Activated naive CD8-positive, alpha-beta T cell treated with anti-CD3 and anti-CD28 coated beads for 36 hours (primary cell): Measurements from ENCODE around the gene IL13RA2. TPM values are rescaled to one million over a fixed set of nuclear protein-coding genes. Genes with fewer than 3 reads are reported as not detected.

Source experiments
- DNase-seq: peaks from one replicate; pipeline ENCODE4 v3.0.0; 2021
- H3K27ac Mint-ChIP-seq: one replicate; pipeline ENCODE4 v1.8.0; 2022; ENCODE audit warnings: mild to moderate bottlenecking, moderate library complexity, mixed read lengths
- H3K27me3 Mint-ChIP-seq: one replicate; pipeline ENCODE4 v1.8.0; 2022; ENCODE audit warnings: mild to moderate bottlenecking, mixed read lengths
- H3K36me3 Mint-ChIP-seq: one replicate; pipeline ENCODE4 v1.8.0; 2021; ENCODE audit warnings: mild to moderate bottlenecking, mixed read lengths
- H3K4me1 Mint-ChIP-seq: one replicate; pipeline ENCODE4 v1.8.0; 2021; ENCODE audit warnings: mixed read lengths
- H3K4me3 Mint-ChIP-seq: one replicate; pipeline ENCODE4 v1.8.0; 2022; ENCODE audit warnings: mild to moderate bottlenecking, moderate library complexity, mixed read lengths
- H3K9me3 Mint-ChIP-seq: one replicate; pipeline ENCODE4 v1.8.0; 2022; ENCODE audit warnings: mixed read lengths
- total RNA-seq, 2 experiments: library from RNA; stranded (reverse); gene quantifications; one replicate each; pipeline ENCODE4 v1.2.3, GENCODE V29; 2021

The IL13RA2 gene, protein sequence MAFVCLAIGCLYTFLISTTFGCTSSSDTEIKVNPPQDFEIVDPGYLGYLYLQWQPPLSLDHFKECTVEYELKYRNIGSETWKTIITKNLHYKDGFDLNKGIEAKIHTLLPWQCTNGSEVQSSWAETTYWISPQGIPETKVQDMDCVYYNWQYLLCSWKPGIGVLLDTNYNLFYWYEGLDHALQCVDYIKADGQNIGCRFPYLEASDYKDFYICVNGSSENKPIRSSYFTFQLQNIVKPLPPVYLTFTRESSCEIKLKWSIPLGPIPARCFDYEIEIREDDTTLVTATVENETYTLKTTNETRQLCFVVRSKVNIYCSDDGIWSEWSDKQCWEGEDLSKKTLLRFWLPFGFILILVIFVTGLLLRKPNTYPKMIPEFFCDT
- total RNA-seq, result not detected

DNA sequence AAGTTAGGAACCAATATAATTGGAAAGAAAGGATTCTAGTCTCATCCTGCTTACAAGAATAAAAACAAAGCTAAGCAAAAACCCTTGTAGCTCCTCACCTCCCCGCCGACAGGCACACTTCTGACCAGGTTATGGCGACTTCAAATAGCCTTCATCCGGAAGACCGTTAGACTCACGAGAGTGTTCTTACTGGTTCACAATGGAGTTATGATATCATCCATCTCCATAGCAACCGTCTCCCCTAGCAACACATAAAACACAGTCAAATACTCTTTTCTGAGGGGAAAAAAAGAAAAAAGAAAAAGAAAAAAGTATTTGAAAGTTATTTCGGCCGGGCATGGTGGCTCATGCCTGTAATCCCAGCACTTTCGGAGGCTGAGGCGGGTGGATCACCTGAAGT, at the start of gene IL13RA2:
Gene IL13RA2 (minus strand): TSS at position 162 of the 400 bp plus-strand sequence. CDS start 347 bp downstream, outside the sequence.
- no peak for DNase-seq
- Mint-ChIP-seq H3K4me3 (no peak within 1 kb of the TSS), H3K27me3 (no peaks in the 10 kb centered on the region), H3K36me3 (no peaks in the 10 kb centered on the region), H3K9me3 (no peaks in the 10 kb centered on the region), H3K27ac (no peak within 1 kb of the TSS), H3K4me1 (no peaks in the 10 kb centered on the region)

DNA sequence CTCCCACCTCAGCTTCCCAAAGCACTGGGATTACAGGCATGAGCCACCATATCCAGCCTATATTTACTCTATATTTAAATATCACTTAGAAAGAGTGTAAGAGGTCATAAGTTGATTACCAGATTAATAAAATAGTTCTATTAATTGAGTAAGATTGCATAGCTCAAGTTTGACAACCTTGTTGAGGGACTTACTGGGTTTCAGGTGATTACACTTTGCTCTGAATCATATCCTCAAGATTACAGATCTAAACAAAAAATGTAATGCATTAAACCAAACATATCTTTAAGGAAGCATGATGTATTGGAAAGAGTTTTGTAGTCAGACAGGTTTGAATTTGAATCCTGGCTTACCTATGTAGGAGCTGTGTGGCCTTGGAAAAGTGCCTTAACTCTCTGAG, 47.9 kb upstream of the IL13RA2 start:
- no peak overlapping the region for H3K4me3 Mint-ChIP-seq
- H3K9me3 Mint-ChIP-seq, result no peaks in the 10 kb centered on the region
- no peak overlapping the region for H3K27ac Mint-ChIP-seq
- DNase-seq, result no peak
- H3K36me3 Mint-ChIP-seq, result no peaks in the 10 kb centered on the region
- H3K27me3 Mint-ChIP-seq, result no peaks in the 10 kb centered on the region
- H3K4me1 Mint-ChIP-seq, result no peaks in the 10 kb centered on the region

DNA sequence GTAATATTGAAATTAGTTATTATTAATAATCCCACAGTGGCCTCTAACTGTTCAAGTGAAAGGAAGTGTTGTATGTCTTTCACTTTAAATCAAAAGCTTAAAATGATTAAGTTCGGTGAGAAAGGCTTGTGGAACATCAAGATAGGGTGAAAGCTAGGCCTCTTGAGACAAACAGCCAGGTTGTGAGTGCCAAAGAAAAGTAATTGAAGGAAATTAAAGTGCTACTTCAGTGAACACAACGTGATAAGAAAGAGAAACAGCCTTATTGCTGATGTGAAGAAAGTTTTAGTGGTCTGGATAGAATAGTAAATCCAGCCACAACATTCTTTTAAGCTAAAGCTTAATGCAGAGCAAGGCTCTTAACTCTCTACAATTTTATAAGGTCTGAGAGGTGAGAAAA, 42.6 kb upstream of the IL13RA2 start:
- Mint-ChIP-seq H3K4me3 (no peak overlapping the region), H3K4me1 (no peaks in the 10 kb centered on the region)

DNA sequence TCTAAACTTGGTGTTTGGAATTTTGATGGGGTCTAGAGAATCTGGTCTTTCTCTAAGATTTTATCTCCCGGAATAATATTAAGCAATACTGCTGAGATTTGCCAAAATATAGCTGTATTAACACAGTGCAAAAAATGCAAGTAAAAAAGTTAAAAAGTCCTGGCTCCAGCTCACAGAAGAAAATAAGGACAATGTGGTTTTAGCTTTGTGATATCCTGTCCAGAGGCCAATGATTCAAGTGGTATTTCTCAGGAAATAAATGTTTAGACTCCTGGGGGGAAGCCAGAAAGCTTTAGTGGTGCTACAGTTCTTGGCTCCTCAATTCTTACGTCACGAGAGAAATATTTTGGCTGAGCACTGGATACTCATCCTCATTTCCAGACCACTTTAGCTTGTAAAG, 40.9 kb upstream of the IL13RA2 start:
- DNase-seq, result no peak
- Mint-ChIP-seq H3K27ac (no peak overlapping the region), H3K36me3 (no peaks in the 10 kb centered on the region), H3K4me1 (no peaks in the 10 kb centered on the region), H3K27me3 (no peaks in the 10 kb centered on the region), H3K4me3 (no peak overlapping the region), H3K9me3 (peaks cover 4% of the 10 kb centered on the region)

More for the DNA sequence above, 42.6 kb upstream of the IL13RA2 start:
- DNase-seq, result no peak
- Mint-ChIP-seq H3K27ac (no peak overlapping the region), H3K36me3 (no peaks in the 10 kb centered on the region), H3K27me3 (no peaks in the 10 kb centered on the region), H3K9me3 (peaks cover 3% of the 10 kb centered on the region)

DNA sequence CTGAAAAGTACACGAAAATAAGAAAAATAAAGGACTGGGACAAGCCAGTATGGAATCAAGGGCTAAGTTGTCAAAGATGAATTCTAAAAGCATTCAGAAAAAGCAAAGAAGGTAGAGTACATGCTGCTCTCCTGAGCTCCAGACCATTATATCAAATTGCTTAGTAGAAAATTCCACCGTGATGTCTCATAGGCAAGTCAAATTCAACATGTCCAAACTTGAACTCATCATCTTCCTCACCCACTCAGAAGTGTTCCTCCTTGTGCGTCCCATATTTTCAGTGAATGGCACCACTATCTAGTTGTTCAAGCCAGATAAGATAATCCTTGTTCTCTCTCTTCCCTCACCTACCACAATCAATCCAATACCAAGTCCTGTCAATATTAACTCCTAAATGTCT, 37.5 kb upstream of the IL13RA2 start:
- Mint-ChIP-seq H3K4me3 (no peak overlapping the region), H3K36me3 (no peaks in the 10 kb centered on the region), H3K9me3 (peaks cover 4% of the 10 kb centered on the region), H3K27ac (no peak overlapping the region), H3K4me1 (no peaks in the 10 kb centered on the region), H3K27me3 (no peaks in the 10 kb centered on the region)
- no peak for DNase-seq

DNA sequence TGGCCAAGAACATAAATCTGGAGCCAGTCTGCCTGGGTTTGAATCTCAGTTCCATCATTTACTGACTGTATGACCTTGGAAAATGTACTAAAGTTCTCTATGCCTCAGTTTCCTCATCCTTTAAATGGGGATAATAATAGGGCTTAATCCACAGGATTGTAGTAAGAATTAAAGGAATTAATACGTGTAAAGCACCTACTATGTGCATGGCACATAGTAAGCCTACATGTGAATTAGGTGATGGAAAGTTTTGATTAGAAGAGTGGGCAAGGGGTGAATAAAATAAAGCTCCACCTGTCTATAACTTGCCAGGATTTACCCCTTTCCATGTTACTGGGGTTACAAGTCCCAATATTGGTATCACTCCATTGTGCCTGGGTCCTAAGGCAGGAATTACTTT, 35.8 kb upstream of the IL13RA2 start:
- H3K36me3 Mint-ChIP-seq, result no peaks in the 10 kb centered on the region
- DNase-seq, result no peak
- no peak overlapping the region for H3K4me3 Mint-ChIP-seq

DNA sequence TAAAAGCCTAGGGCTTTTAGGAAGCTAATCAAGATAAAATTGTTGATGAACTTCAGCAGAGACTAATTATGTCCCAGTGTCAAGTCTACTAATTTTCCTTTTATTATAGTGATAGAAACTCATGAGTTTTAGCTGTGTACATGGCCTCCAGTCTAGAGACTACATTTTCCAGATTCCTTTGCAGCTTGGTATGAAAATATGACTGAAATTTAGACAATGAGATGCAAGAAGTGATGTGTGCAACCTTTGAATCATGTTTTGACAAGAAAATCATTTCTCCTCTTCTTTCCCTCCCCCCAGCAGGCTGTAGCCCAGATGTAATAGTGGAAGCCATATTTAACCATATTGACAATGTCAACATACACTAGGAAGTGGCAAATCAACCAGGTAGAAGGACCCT, 30.3 kb upstream of the IL13RA2 start:
- H3K36me3 Mint-ChIP-seq, result no peaks in the 10 kb centered on the region
- H3K4me1 Mint-ChIP-seq, result no peaks in the 10 kb centered on the region
- no peak overlapping the region for H3K27ac Mint-ChIP-seq
- H3K27me3 Mint-ChIP-seq, result no peaks in the 10 kb centered on the region
- no peaks in the 10 kb centered on the region for H3K9me3 Mint-ChIP-seq
- H3K4me3 Mint-ChIP-seq, result no peak overlapping the region
- no peak for DNase-seq

More for the DNA sequence above, 35.8 kb upstream of the IL13RA2 start:
- Mint-ChIP-seq H3K27me3 (no peaks in the 10 kb centered on the region), H3K9me3 (peaks cover 2% of the 10 kb centered on the region), H3K4me1 (no peaks in the 10 kb centered on the region), H3K27ac (no peak overlapping the region)

DNA sequence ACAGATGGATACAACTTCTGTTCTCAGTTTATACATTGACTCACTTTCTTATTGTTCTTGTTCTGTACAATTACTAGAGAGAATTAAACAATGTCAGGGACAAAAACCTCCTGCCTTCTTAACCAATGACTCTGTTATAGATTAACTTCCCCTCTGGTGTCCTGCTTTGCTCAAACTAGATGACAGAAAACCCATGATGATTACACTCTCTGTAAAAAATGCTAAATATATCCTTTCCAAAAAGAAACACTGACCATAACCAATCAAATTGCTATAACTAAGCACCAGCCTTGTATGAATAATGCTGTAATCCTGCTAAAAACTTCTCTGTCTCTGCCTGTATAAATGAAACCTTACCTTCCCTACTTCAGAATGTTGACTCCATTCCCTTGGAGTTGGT, 29.8 kb upstream of the IL13RA2 start:
- no peaks in the 10 kb centered on the region for H3K4me1 Mint-ChIP-seq
- no peaks in the 10 kb centered on the region for H3K36me3 Mint-ChIP-seq
- no peak for DNase-seq
- H3K27ac Mint-ChIP-seq, result no peak overlapping the region
- H3K9me3 Mint-ChIP-seq, result no peaks in the 10 kb centered on the region
- no peak overlapping the region for H3K4me3 Mint-ChIP-seq
- no peaks in the 10 kb centered on the region for H3K27me3 Mint-ChIP-seq

DNA sequence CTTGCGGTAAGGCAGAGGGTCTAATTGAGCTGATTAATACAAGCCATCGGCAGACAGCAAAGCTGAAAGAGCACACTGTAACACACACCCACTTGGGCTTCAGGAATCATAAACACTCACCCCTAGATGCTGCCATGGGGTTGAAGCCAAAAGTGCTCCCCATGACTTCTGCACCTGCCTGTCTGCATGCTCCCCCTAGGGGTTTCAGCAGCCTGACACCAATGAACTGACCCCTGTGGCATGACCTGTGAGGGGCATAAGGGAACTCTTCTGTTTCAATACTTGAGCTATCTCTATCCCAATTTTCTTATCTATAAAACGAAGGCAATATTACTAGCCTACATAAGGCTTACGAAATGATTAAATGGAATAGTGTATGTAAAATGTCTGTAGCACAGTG, 23.0 kb upstream of the IL13RA2 start:
- Mint-ChIP-seq H3K4me1 (no peaks in the 10 kb centered on the region), H3K9me3 (no peaks in the 10 kb centered on the region), H3K4me3 (no peak overlapping the region), H3K27ac (no peak overlapping the region), H3K27me3 (no peaks in the 10 kb centered on the region), H3K36me3 (no peaks in the 10 kb centered on the region)
- no peak for DNase-seq

DNA sequence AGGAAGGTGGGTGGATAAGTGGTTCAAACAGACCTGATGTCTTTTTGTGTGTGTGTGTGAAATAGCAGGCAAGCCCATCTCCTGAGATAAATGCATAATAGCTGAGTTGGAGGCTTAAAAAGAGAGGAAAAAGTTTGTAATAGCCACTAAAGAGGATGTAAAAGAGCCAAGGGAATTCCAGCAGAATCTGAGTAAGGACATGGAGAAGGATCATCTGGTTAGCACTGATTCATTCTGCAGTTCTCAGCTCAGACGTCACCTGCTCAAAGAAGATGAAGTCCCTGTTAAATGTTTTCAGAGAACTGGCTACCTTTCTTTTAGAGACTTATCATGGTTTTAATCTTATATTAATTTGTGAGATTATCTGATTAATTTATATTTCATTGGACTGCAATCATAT, 21.0 kb upstream of the IL13RA2 start:
- H3K4me1 Mint-ChIP-seq, result no peaks in the 10 kb centered on the region
- no peaks in the 10 kb centered on the region for H3K27me3 Mint-ChIP-seq
- no peaks in the 10 kb centered on the region for H3K9me3 Mint-ChIP-seq
- H3K4me3 Mint-ChIP-seq, result no peak overlapping the region
- no peak overlapping the region for H3K27ac Mint-ChIP-seq
- no peaks in the 10 kb centered on the region for H3K36me3 Mint-ChIP-seq
- DNase-seq, result no peak

DNA sequence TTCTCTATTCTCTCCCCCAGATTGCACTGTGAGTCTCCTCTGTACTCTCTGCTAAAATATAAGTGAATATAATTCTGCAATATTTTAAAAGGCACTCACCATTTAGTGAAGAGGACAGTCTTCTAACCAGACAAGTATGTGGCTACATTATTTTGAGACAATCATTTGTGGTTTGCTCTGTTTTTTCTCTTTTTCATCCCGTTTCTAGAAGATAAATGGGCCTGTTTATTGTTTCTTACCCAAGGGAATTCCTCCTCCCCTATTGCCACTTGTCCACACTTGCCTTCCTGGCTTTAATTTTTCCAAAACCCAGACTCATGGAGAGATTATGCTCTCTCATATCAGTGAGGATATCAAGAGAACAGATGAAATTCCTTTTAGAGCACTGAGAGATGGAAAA, 18.6 kb upstream of the IL13RA2 start:
- no peak overlapping the region for H3K27ac Mint-ChIP-seq
- H3K4me1 Mint-ChIP-seq, result no peaks in the 10 kb centered on the region
- H3K36me3 Mint-ChIP-seq, result no peaks in the 10 kb centered on the region
- DNase-seq, result no peak
- no peak overlapping the region for H3K4me3 Mint-ChIP-seq
- no peaks in the 10 kb centered on the region for H3K27me3 Mint-ChIP-seq
- no peaks in the 10 kb centered on the region for H3K9me3 Mint-ChIP-seq

DNA sequence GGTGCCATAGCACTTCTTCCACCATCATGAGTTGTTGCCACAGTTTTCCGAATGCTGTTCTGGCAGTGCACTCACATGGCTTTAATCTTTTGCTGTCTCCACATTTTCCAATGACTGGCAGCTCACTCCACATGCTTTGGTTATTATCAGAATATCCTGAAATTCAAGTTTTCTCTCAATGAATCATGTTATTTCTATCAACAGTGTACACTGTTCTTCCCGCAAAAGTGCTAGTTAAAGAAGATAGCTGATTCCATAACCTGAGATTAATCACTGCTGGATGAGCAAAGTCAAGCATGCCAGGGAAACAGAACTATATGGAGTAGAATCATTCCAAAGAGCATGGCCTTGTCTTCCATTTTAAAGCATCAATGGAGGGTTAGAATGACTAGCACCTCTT, 14.6 kb upstream of the IL13RA2 start:
- H3K9me3 Mint-ChIP-seq, result no peaks in the 10 kb centered on the region
- no peaks in the 10 kb centered on the region for H3K27me3 Mint-ChIP-seq
- no peaks in the 10 kb centered on the region for H3K4me1 Mint-ChIP-seq
- H3K36me3 Mint-ChIP-seq, result no peaks in the 10 kb centered on the region
- DNase-seq, result no peak
- no peak overlapping the region for H3K27ac Mint-ChIP-seq
- no peak overlapping the region for H3K4me3 Mint-ChIP-seq

DNA sequence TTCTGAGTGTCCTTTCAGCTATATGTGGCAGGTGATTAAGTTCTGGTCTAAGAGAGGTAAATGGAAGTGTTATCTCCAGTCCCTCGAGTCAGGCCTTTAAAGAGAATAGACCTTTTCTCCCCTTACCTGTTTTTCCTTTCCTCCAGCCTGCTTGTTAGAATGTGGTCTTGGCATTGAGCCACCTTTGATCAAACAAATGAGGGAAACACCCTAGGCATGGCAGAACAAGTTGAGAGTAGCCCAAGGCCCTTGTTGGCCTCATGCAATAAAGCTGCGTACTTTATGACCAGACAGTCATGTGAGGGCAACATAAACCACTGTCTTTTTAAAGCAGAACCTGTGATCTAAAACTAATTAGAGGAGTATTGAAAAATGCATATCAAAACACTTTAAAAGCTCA, 13.2 kb upstream of the IL13RA2 start:
- Mint-ChIP-seq H3K27me3 (no peaks in the 10 kb centered on the region), H3K4me3 (no peak overlapping the region), H3K27ac (no peak overlapping the region), H3K9me3 (no peaks in the 10 kb centered on the region), H3K4me1 (no peaks in the 10 kb centered on the region), H3K36me3 (no peaks in the 10 kb centered on the region)
- DNase-seq, result no peak

DNA sequence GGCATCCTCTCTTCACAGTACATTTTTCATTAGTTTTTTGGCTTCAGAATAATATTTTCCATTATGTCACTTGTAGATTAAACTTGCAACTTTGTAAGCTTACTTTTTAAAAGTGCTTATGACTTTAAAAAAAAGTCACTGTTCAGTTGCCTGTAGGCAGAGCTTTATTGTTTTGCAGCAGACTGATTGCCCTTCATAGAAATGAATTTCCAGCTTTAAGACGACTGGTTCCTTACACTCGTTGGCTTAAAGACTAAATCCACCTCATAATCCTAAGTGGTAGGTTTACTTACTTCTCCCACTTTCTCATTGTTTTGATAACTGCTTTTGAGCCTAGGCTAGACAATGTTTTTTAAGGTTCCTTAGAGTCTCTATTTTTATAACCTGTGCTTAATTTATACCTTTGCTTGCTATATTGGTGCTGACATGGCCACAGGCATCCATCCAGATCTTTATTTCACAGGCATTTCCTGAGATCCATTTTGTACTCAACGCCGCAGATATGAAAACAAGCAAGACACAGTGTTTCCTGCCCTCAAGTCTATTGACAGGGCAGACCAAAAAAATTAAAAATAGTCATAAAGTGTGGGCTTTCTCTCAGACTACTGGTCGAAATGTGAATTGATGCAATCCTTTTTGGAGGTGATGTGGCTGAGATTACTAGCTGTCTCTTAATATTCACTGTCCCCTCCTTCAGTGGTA, 12.6 kb upstream of the IL13RA2 start:
- Mint-ChIP-seq H3K27ac (no peak overlapping the region), H3K4me3 (no peak overlapping the region), H3K4me1 (no peaks in the 10 kb centered on the region), H3K9me3 (no peaks in the 10 kb centered on the region), H3K36me3 (no peaks in the 10 kb centered on the region), H3K27me3 (no peaks in the 10 kb centered on the region)
- DNase-seq, result no peak

DNA sequence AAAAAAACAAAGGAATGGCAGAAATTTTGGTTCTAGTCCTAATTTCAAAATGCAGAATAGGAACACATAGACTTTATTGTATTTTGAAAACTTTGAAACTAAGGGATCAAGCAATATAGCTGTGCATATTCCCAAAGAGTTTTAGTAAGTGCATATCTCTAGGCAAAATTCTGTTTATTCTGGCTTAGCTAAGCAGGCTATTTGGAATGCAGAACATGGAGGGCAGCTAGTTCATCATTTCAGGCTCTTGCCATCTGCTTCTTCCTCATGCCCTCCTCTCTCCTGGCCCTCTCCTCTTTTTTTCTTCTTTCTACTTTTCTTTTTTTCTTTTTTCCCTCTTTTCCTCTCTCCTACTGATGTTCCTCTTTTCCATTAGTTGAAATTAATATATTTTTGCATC, 12.0 kb upstream of the IL13RA2 start:
- Mint-ChIP-seq H3K9me3 (no peaks in the 10 kb centered on the region), H3K36me3 (no peaks in the 10 kb centered on the region), H3K4me3 (no peak overlapping the region), H3K27ac (no peak overlapping the region), H3K27me3 (no peaks in the 10 kb centered on the region), H3K4me1 (no peaks in the 10 kb centered on the region)
- DNase-seq, result no peak

DNA sequence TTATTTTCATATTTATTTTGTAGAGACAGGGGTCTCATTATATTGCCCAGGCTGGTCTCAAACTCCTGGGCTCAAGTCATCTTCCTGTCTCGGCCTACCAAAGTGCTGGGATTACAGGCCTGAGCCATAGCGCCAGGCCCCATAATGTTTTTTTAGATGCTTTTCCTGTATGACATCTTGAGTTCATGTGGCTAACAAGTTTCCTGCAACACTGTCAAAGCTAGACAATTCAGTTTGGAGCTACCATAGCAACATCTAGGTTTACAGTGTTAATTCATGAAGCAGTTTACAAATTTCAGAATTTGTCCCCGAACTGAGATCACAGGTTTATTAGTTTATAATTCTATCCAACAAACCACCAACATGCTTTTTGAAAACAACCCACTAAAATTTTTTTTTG, 6.4 kb upstream of the IL13RA2 start:
- Mint-ChIP-seq H3K9me3 (no peaks in the 10 kb centered on the region), H3K36me3 (no peaks in the 10 kb centered on the region), H3K4me1 (no peaks in the 10 kb centered on the region), H3K27me3 (no peaks in the 10 kb centered on the region), H3K4me3 (no peak overlapping the region), H3K27ac (no peak overlapping the region)
- DNase-seq, result no peak
